ACHN (cell line): Measurements from ENCODE around the gene CRYBG1.
A peak's percentile ranks its signal among the peaks of the same experiment; 100 is the strongest.
"Not testable (repeated sequence)": the region's sequence is repeated elsewhere in the genome, so short reads cannot be mapped to it uniquely, and the experiment has no call there.

Experiments used
- DNase-seq: peaks from one replicate; pipeline ENCODE4 v3.0.0-alpha.2; 2015
- in situ Hi-C: cut with HindIII; loops from 2 replicates; pipeline ENCODE4 v1.10.0; 2017; ENCODE audit warnings: low sequenced_read_pairs, low pct_ligation_motif_present, low pct_unique_long_range_greater_than_20kb

Gene CRYBG1

GRCh38 chr6:106511288-106512047 is 151.0 kb downstream of the CRYBG1 start:
- peak; percentile 51 for DNase-seq

GRCh38 chr6:106512048-106512967 is 151.8 kb downstream of the CRYBG1 start:
- DNase-seq: peak; percentile 75
- in situ Hi-C loops: no loop called here

More at GRCh38 chr6:106511288-106512047, 151.0 kb downstream of the CRYBG1 start:
- in situ Hi-C loops: no loop called here

- DNase-seq: no peak
- in situ Hi-C loops: no loop called here
These were observed 152.6 kb downstream of the CRYBG1 start for GRCh38 chr6:106512968-106513574.

- in situ Hi-C loops: no loop called here
- DNase-seq: peak; percentile 55
These were observed 153.5 kb downstream of the CRYBG1 start for GRCh38 chr6:106513808-106514582.

- in situ Hi-C loops: no loop called here
- DNase-seq: no peak
These were observed 154.0 kb downstream of the CRYBG1 start for GRCh38 chr6:106514583-106514885.

GRCh38 chr6:106515582-106515981 is 155.1 kb downstream of the CRYBG1 start:
- in situ Hi-C loops, DNase-seq: not testable (repeated sequence)

- in situ Hi-C loops: no loop called here
- no peak for DNase-seq
These were observed 156.1 kb downstream of the CRYBG1 start for GRCh38 chr6:106516616-106517015.

DNA sequence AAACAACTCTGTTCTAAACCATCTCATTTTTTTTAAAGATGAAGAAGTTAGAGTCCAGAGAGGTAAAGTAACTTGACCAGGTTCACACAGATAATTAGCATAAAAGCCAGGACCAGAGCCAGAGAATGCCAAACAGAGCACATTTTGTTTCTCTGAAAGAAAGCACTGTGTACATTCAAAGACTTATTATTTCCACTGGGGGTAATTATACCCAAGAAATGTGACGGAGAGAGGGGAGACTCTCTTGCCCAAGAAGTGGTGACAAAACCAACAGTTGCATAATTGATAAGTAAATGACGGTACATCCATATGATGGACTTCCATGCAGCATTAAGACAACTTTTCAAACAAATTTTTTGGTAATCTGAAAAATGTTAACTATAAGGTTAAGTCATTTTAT is 157.2 kb downstream of the CRYBG1 start:
- DNase-seq: no peak
- in situ Hi-C loops: no loop called here

- DNase-seq: no peak
- in situ Hi-C loops: no loop called here
These were observed 158.2 kb downstream of the CRYBG1 start for GRCh38 chr6:106518748-106519147.

- in situ Hi-C loops: no loop called here
- peak; percentile 82 for DNase-seq
These were observed 159.2 kb downstream of the CRYBG1 start for GRCh38 chr6:106519460-106520394.

DNA sequence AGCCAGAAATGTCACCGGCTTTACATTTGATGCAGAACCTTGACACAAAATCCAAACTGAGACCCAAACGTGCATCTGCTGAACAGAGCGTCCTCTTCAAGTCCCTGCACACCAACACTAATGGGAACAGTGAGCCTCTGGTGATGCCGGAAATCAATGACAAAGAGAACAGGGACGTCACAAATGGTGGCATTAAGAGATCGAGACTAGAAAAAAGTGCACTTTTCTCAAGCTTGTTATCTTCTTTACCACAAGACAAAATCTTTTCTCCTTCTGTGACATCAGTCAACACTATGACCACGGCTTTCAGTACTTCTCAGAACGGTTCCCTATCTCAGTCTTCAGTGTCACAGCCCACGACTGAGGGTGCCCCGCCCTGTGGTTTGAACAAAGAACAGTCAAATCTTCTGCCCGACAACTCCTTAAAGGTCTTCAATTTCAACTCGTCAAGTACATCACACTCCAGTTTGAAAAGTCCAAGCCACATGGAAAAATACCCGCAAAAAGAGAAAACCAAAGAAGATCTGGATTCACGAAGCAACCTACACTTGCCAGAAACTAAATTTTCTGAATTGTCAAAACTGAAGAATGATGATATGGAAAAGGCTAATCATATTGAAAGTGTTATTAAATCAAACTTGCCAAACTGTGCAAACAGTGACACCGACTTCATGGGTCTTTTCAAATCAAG is 160.3 kb downstream of the CRYBG1 start:
- DNase-seq: no peak
- in situ Hi-C loops: no loop called here

DNA sequence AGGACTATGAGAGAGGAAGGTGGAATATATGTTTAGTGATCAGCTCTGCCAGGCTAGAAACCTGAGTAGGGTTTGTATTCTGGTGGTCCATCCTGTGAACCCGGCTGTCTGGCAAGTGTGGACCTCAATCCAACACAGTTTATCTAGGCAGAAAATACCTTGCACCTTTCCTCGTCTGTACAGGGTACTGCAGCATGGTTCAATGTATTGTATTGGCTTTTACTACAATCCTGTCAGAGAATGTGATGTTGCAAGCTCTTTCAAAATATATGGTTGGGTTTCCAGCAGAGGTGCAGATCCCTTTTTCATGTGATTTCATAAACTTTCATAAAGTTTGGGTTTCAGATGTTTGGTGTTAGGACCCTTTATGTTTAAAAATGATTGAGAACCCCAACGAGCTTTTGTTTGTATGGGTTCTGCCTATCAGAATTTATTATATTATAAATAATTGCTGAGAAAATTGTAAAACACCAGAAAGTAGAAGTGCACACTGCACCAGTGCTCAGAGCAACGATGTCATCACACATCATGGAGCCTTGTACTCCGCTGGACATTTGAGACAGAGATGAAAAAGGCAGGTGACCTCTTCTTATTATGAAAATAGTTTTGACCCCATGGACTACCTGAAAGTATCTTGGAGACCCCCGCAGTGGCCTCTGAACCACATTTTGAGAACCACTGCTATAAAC is 162.2 kb downstream of the CRYBG1 start:
- no peak for DNase-seq
- in situ Hi-C loops: no loop called here

GRCh38 chr6:106525107-106525881 is 164.8 kb downstream of the CRYBG1 start:
- in situ Hi-C loops: no loop called here
- peak; percentile 52 for DNase-seq

GRCh38 chr6:106525882-106526275 is 165.4 kb downstream of the CRYBG1 start:
- in situ Hi-C loops: no loop called here
- peak; percentile 44 for DNase-seq

- no peak for DNase-seq
- in situ Hi-C loops: no loop called here
These were observed 166.6 kb downstream of the CRYBG1 start for GRCh38 chr6:106527117-106527516.

DNA sequence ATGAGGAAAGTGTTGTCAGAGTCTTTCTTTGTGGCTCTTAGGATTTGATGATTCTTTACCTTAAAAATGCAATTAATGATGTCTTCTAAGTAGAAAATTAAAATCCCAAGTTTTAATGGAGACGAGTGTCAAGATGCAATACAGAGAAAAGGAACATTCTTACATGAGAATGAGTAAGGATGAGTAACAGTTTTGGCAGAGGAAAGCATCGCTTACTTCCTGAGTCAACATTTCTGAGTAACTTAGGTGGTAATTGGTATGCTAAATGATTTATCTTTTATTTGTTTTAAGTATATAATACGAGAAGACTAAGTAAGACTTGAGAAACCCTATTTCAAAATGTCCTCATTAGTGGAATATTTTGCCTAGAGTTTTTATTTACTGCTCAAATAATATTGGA is 167.5 kb downstream of the CRYBG1 start:
- in situ Hi-C loops: no loop called here

More for the DNA sequence above, 167.5 kb downstream of the CRYBG1 start:
- peak; percentile 86 for DNase-seq
